SK-N-SH treated with all-trans-retinoic acid at 6 μM for 48 hours (cell line): Measurements from ENCODE around the gene DLG2.

Experiments
- ATAC-seq: fragments of 200-7000 bp; cut with Tn5 transposase; 3 replicates; pipeline ENCODE4 v1.9.1; 2020; ENCODE audit warnings: mild to moderate bottlenecking, moderate library complexity
- ARNTL ChIP-seq: fragments of 450-650 bp; formaldehyde crosslinking; IDR thresholded peaks from 2 replicates; pipeline ENCODE4 v1.5.0; 2020; ENCODE audit warnings: low read depth, mild to moderate bottlenecking, moderate library complexity, borderline replicate concordance
- BACH2 ChIP-seq: fragments of 250-450 bp; sonication (Bioruptor Pico); IDR thresholded peaks from 2 replicates; pipeline ENCODE4 v1.9.0; 2021; ENCODE audit warnings: mild to moderate bottlenecking, borderline replicate concordance
- CREB5 ChIP-seq: fragments of 250-450 bp; sonication (Bioruptor Pico); IDR thresholded peaks from 2 replicates; pipeline ENCODE4 v1.5.1; 2020; ENCODE audit warnings: low read depth, mild to moderate bottlenecking, moderate library complexity
- CSDC2 ChIP-seq: fragments of 250-450 bp; sonication (Bioruptor Pico); IDR thresholded peaks from 2 replicates; pipeline ENCODE4 v1.5.0; 2020; ENCODE audit warnings: mild to moderate bottlenecking, moderate library complexity
- CSRNP3 ChIP-seq: fragments of 250-450 bp; sonication (Bioruptor Pico); IDR thresholded peaks from 2 replicates; pipeline ENCODE4 v1.5.1; 2021; ENCODE audit warnings: mild to moderate bottlenecking, moderate library complexity
- GLIS3 ChIP-seq: fragments of 250-450 bp; sonication (Bioruptor Pico); IDR thresholded peaks from 2 replicates; pipeline ENCODE4 v1.5.0; 2020; ENCODE audit warnings: mild to moderate bottlenecking, moderate library complexity
- ISL1 ChIP-seq: fragments of 250-450 bp; sonication (Bioruptor Pico); IDR thresholded peaks from 2 replicates; pipeline ENCODE4 v2.1.2; 2022; ENCODE audit warnings: mild to moderate bottlenecking, moderate library complexity
- OSR1 ChIP-seq: fragments of 250-450 bp; sonication (Bioruptor Pico); IDR thresholded peaks from 2 replicates; pipeline ENCODE4 v1.8.0; 2022; ENCODE audit warnings: moderate library complexity, mild to moderate bottlenecking, inconsistent platforms
- PATZ1 ChIP-seq: fragments of 250-450 bp; sonication (Bioruptor Pico); IDR thresholded peaks from 2 replicates; pipeline ENCODE4 v1.8.0; 2020; ENCODE audit warnings: mild to moderate bottlenecking, moderate library complexity, borderline replicate concordance
- PPARA ChIP-seq: fragments of 250-450 bp; sonication (Bioruptor Pico); IDR thresholded peaks from 2 replicates; pipeline ENCODE4 v1.5.0; 2020; ENCODE audit warnings: mild to moderate bottlenecking, borderline replicate concordance
- SNAI2 ChIP-seq: fragments of 250-450 bp; sonication (Bioruptor Pico); IDR thresholded peaks from 2 replicates; pipeline ENCODE4 v1.5.0; 2020; ENCODE audit warnings: mild to moderate bottlenecking, moderate library complexity
- TCF4 ChIP-seq: fragments of 250-450 bp; sonication (Bioruptor Pico); IDR thresholded peaks from 2 replicates; pipeline ENCODE4 v1.8.0; 2021; ENCODE audit warnings: mild to moderate bottlenecking, moderate library complexity, borderline replicate concordance
- TOX ChIP-seq: fragments of 250-450 bp; sonication (Bioruptor Pico); IDR thresholded peaks from 2 replicates; pipeline ENCODE4 v1.8.0; 2021; ENCODE audit warnings: mild to moderate bottlenecking, moderate library complexity, borderline replicate concordance
- ZC3H10 ChIP-seq: fragments of 250-450 bp; sonication (Bioruptor Pico); IDR thresholded peaks from 2 replicates; pipeline ENCODE4 v1.5.1; 2021; ENCODE audit warnings: mild to moderate bottlenecking, moderate library complexity
- ZFP3 ChIP-seq: fragments of 250-450 bp; sonication (Bioruptor Pico); IDR thresholded peaks from 2 replicates; pipeline ENCODE4 v1.5.0; 2020; ENCODE audit warnings: mild to moderate bottlenecking, moderate library complexity
- ZFP30 ChIP-seq: fragments of 450-650 bp; formaldehyde crosslinking; IDR thresholded peaks from 2 replicates; pipeline ENCODE4 v1.5.0; 2022; ENCODE audit warnings: mild to moderate bottlenecking, moderate library complexity
- ZNF565 ChIP-seq: fragments of 450-650 bp; formaldehyde crosslinking; conservative IDR thresholded peaks from 2 replicates; pipeline ENCODE4 v1.5.0; 2020; ENCODE audit warnings: low read depth, mild to moderate bottlenecking, moderate library complexity
- ZNF70 ChIP-seq: fragments of 450-650 bp; formaldehyde crosslinking; IDR thresholded peaks from 2 replicates; pipeline ENCODE4 v1.5.0; 2020; ENCODE audit warnings: mild to moderate bottlenecking, moderate library complexity
- ZNF8 ChIP-seq: fragments of 450-650 bp; formaldehyde crosslinking; IDR thresholded peaks from 2 replicates; pipeline ENCODE4 v1.5.0; 2020; ENCODE audit warnings: mild to moderate bottlenecking, moderate library complexity
- TF ChIP-seq, protein P1 (sequence below): fragments of 250-450 bp; sonication (Bioruptor Pico); IDR thresholded peaks from 2 replicates; pipeline ENCODE4 v1.5.0; 2020; ENCODE audit warnings: mild to moderate bottlenecking, moderate library complexity
- TF ChIP-seq, protein P2 (sequence below): fragments of 250-450 bp; sonication (Bioruptor Pico); IDR thresholded peaks from 2 replicates; pipeline ENCODE4 v1.8.0; 2021; ENCODE audit warnings: low read depth, mild to moderate bottlenecking, moderate library complexity, borderline replicate concordance

Gene DLG2

GRCh38 chr11:85027346-85027745 is 599.8 kb downstream of the DLG2 start:
- TF ChIP-seq ZNF565 (CRISPR knock-in tag), result no peak
- TF ChIP-seq ZC3H10 (CRISPR knock-in tag), result no peak
- no peak for TF ChIP-seq ZFP30 (CRISPR knock-in tag)
- TF ChIP-seq, protein P1, sequence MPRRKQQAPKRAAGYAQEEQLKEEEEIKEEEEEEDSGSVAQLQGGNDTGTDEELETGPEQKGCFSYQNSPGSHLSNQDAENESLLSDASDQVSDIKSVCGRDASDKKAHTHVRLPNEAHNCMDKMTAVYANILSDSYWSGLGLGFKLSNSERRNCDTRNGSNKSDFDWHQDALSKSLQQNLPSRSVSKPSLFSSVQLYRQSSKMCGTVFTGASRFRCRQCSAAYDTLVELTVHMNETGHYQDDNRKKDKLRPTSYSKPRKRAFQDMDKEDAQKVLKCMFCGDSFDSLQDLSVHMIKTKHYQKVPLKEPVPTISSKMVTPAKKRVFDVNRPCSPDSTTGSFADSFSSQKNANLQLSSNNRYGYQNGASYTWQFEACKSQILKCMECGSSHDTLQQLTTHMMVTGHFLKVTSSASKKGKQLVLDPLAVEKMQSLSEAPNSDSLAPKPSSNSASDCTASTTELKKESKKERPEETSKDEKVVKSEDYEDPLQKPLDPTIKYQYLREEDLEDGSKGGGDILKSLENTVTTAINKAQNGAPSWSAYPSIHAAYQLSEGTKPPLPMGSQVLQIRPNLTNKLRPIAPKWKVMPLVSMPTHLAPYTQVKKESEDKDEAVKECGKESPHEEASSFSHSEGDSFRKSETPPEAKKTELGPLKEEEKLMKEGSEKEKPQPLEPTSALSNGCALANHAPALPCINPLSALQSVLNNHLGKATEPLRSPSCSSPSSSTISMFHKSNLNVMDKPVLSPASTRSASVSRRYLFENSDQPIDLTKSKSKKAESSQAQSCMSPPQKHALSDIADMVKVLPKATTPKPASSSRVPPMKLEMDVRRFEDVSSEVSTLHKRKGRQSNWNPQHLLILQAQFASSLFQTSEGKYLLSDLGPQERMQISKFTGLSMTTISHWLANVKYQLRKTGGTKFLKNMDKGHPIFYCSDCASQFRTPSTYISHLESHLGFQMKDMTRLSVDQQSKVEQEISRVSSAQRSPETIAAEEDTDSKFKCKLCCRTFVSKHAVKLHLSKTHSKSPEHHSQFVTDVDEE (CRISPR knock-in tag), result no peak
- TF ChIP-seq ARNTL (CRISPR knock-in tag), result no peak
- TF ChIP-seq ZFP3 (CRISPR knock-in tag), result no peak
- no peak for TF ChIP-seq CREB5
- TF ChIP-seq BACH2 (CRISPR knock-in tag), result no peak
- TF ChIP-seq SNAI2, result no peak
- no peak for TF ChIP-seq CSRNP3 (CRISPR knock-in tag)
- no peak for TF ChIP-seq ISL1 (CRISPR knock-in tag)
- TF ChIP-seq, protein P2, sequence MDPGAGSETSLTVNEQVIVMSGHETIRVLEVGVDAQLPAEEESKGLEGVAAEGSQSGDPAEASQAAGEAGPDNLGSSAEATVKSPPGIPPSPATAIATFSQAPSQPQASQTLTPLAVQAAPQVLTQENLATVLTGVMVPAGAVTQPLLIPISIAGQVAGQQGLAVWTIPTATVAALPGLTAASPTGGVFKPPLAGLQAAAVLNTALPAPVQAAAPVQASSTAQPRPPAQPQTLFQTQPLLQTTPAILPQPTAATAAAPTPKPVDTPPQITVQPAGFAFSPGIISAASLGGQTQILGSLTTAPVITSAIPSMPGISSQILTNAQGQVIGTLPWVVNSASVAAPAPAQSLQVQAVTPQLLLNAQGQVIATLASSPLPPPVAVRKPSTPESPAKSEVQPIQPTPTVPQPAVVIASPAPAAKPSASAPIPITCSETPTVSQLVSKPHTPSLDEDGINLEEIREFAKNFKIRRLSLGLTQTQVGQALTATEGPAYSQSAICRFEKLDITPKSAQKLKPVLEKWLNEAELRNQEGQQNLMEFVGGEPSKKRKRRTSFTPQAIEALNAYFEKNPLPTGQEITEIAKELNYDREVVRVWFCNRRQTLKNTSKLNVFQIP (CRISPR knock-in tag), result no peak
- no peak for TF ChIP-seq OSR1 (CRISPR knock-in tag)
- TF ChIP-seq ZNF70 (CRISPR knock-in tag), result no peak
- no peak for ATAC-seq

DNA sequence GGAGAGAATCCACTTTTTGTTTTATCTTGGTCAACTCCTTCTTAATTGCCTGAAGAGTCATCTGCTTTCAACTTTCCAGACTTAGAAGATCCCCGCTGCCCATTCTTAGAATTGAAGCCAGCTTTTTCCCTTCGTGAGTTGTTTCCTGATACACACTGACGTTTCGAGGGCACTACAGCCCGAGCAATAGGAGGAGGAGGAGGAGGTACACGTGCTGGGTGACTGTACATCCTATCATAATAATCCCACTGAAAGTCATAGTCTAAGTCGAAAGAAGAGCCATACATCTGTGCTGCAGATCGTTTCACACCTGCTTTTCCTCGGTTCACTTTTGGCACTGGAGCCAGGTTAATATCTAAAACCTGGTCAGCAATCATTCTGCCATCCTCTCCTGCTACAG is 606.1 kb downstream of the DLG2 start:
- TF ChIP-seq CSDC2, result no peak
- TF ChIP-seq ZNF70 (CRISPR knock-in tag), result no peak
- no peak for TF ChIP-seq ZNF8 (CRISPR knock-in tag)
- TF ChIP-seq PPARA, result no peak
- TF ChIP-seq, protein P2 (CRISPR knock-in tag), result no peak
- TF ChIP-seq, protein P1 (CRISPR knock-in tag), result no peak
- no peak for TF ChIP-seq GLIS3 (CRISPR knock-in tag)
- TF ChIP-seq PATZ1 (CRISPR knock-in tag), result no peak
- TF ChIP-seq ZFP30 (CRISPR knock-in tag), result no peak
- TF ChIP-seq ISL1 (CRISPR knock-in tag), result no peak
- TF ChIP-seq OSR1 (CRISPR knock-in tag), result no peak
- TF ChIP-seq TCF4 (CRISPR knock-in tag), result no peak
- TF ChIP-seq TOX (CRISPR knock-in tag), result no peak
- no peak for ATAC-seq
